Measurements from ENCODE around the gene WDR1. TPM values are rescaled to one million over a fixed set of nuclear protein-coding genes. Genes with fewer than 3 reads are reported as not detected.

Gene WDR1
- total RNA-seq, 1 experiment from 2014 or later, result 367 TPM

DNA sequence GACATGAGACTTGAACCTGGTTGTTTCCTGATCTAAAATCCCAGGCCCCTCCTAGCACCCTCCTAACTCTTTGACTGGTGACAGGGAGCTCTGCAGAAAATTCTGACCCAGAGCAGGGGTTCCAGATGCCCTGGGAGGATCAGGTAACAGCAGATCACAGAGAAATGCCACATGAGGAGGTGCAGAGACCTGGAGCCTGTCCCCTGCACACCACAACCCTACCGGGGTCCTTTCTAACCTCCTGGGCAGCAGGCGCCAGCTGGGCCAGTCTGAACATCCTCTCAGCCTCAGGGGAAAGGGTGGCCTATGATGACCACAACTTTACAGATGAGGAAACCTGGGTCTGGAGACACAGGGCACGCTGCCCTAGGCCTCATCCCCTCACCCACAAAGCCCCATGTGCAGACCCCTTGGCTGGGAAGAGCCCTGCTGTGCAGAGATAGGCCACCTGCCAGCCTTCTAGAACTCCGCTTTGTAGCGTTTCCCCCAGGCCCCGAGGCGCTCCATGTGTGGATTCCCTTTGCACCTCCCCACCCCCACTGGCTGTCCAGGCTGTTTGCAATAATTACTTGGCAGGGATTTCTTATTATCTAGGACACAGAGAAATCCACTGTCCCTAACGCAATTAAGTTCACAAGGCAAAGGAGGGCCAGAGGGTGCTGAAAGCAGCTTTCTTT lies 36.5 kb downstream of the WDR1 start:
- Histone ChIP-seq H3K14ac (ENCODE audit: insufficient read depth, low read length) (no peak overlapping the region), H3K9ac (ENCODE audit: extremely low read depth, insufficient read length, low read length) (no peak overlapping the region), H3T11ph (ENCODE audit: low read length) (no peak overlapping the region), H4K91ac (ENCODE audit: insufficient read length, low read depth, low read length) (no peak overlapping the region), H3K27ac (ENCODE audit: insufficient read length, low read depth, low read length) (no peak overlapping the region), H4K20me1 (ENCODE audit: control insufficient read depth, insufficient read depth, insufficient read length) (peaks cover 3% of the 10 kb centered on the region), H3K18ac (ENCODE audit: insufficient read length, low read depth, low read length) (no peak overlapping the region), H4K5ac (ENCODE audit: insufficient read length, low read depth, low read length) (no peak overlapping the region), H3K23ac (ENCODE audit: insufficient read length, low read depth, low read length) (no peak overlapping the region), H2BK12ac (ENCODE audit: insufficient read length, low read depth, low read length) (no peak overlapping the region), H2BK15ac (ENCODE audit: low read depth, low read length) (no peak overlapping the region), H3K23me2 (ENCODE audit: insufficient read length, low read depth, low read length, poor library complexity, severe bottlenecking) (peaks cover 3% of the 10 kb centered on the region), H2BK120ac (ENCODE audit: low read depth, low read length, poor library complexity, severe bottlenecking) (no peak overlapping the region), H3K4me1 (ENCODE audit: insufficient read depth, low read length) (no peaks in the 10 kb centered on the region), H3K79me1 (ENCODE audit: insufficient read depth, low read depth, low read length, poor library complexity, severe bottlenecking) (no peaks in the 10 kb centered on the region), H2AFZ (ENCODE audit: low read length) (no peak overlapping the region), H3K56ac (ENCODE audit: insufficient read length, low read depth, low read length) (no peak overlapping the region), H3K27me3 (ENCODE audit: insufficient read depth, low read length) (no peaks in the 10 kb centered on the region), H3K4me2 (ENCODE audit: insufficient read depth, insufficient read length, low read length) (no peak overlapping the region), H4K8ac (replicated peaks; ENCODE audit: insufficient read length, low read depth, low read length) (no peak overlapping the region), H2AK5ac (ENCODE audit: insufficient read length, low read length) (no peak overlapping the region), H3K79me2 (ENCODE audit: insufficient read depth, low read length) (no peaks in the 10 kb centered on the region), H3K9me3 (ENCODE audit: control insufficient read depth, low read depth, low read length) (no peaks in the 10 kb centered on the region), H2BK5ac (ENCODE audit: insufficient read length, low read length) (no peak overlapping the region), H3K4ac (ENCODE audit: low read depth, low read length) (no peak overlapping the region), H2BK20ac (ENCODE audit: low read depth, low read length, poor library complexity, severe bottlenecking) (no peak overlapping the region)
- TF ChIP-seq, protein P1, sequence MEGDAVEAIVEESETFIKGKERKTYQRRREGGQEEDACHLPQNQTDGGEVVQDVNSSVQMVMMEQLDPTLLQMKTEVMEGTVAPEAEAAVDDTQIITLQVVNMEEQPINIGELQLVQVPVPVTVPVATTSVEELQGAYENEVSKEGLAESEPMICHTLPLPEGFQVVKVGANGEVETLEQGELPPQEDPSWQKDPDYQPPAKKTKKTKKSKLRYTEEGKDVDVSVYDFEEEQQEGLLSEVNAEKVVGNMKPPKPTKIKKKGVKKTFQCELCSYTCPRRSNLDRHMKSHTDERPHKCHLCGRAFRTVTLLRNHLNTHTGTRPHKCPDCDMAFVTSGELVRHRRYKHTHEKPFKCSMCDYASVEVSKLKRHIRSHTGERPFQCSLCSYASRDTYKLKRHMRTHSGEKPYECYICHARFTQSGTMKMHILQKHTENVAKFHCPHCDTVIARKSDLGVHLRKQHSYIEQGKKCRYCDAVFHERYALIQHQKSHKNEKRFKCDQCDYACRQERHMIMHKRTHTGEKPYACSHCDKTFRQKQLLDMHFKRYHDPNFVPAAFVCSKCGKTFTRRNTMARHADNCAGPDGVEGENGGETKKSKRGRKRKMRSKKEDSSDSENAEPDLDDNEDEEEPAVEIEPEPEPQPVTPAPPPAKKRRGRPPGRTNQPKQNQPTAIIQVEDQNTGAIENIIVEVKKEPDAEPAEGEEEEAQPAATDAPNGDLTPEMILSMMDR (conservative IDR thresholded peaks at IDR 0.05), result no peak
- Mint-ChIP-seq H3K27me3 (ENCODE audit: low read depth) (no peaks in the 10 kb centered on the region; the same call in 1 of the 2 replicates), H3K4me3 (no peak overlapping the region), H3K9me3 (no peaks in the 10 kb centered on the region), H3K4me1 (no peaks in the 10 kb centered on the region), H3K27ac (no peak overlapping the region), H3K36me3 (ENCODE audit: insufficient read depth in 1 of 3, low read depth in 3 of 3) (peaks cover 33 to 97% (median 97%) of the 10 kb centered on the region in 3 experiments; a peak in 6 of 7 replicates)
- no peak for DNase-seq
- no CpG with 5 or more reads among the region's 8 CpGs for WGBS (ENCODE audit: extremely low coverage, insufficient read length, low lambda C conversion rate)

All from H9 (cell line).